Retinal pigment epithelial cell (primary cell): ENCODE data around the gene MPV17L2.
A peak's percentile ranks its signal among the peaks of the same experiment; 100 is the strongest.

Experiments used
- DNase-seq: peaks from one replicate; pipeline ENCODE4 v3.0.0-alpha.2; 2010; ENCODE audit warnings: low read depth
- H3K4me3 ChIP-seq: 2 replicates; pipeline ENCODE4 v1.5.1; 2011; ENCODE audit warnings: mild to moderate bottlenecking, low read length, control low read depth, moderate library complexity
- TF ChIP-seq, protein P1 (sequence below): conservative IDR thresholded peaks from 2 replicates; pipeline ENCODE4 v1.5.1; 2011; ENCODE audit warnings: low read depth, low read length, control low read depth, inconsistent platforms

The MPV17L2 gene

DNA sequence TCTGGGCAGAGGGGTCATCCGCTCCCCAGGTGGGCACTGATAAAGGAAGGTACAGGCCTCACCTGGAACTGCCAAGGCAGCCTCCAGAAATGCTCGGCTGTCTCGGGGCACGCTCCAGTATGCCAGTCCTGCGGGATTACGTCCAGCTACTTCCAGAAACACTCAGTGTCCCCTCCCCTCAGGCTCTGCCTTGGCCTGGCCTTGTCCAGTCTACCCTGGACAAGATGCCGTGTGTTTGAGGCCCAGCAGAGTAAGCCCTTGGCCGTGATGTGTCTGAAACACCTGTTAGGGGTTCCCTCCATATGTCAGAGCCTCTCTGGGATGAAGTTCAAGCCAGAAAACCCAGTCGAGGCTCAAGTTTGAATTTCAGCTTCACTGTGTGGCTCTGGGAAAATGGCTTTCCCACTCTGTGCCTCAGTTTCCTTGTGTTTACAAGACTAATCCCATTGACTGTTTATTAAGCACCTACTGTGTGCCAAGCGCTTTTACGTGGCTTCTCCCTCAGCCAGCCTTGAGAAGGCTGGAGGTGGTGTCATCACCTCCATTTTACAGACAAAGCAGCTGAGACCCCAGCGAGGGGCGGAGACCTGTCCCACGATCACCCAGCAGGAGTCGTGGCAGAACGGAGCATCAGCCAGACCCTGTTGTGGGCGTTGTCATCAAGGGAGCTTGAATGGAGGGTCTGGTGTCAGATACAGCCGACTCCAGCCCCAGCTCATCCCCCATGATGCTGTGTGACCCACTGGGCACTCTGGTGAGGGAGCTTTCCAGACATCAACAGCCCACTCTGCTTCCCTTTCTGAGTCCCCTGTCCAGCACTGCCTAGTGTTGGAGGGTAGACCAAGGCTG lies 42.0 kb upstream of the MPV17L2 start:
- TF ChIP-seq, protein P1, sequence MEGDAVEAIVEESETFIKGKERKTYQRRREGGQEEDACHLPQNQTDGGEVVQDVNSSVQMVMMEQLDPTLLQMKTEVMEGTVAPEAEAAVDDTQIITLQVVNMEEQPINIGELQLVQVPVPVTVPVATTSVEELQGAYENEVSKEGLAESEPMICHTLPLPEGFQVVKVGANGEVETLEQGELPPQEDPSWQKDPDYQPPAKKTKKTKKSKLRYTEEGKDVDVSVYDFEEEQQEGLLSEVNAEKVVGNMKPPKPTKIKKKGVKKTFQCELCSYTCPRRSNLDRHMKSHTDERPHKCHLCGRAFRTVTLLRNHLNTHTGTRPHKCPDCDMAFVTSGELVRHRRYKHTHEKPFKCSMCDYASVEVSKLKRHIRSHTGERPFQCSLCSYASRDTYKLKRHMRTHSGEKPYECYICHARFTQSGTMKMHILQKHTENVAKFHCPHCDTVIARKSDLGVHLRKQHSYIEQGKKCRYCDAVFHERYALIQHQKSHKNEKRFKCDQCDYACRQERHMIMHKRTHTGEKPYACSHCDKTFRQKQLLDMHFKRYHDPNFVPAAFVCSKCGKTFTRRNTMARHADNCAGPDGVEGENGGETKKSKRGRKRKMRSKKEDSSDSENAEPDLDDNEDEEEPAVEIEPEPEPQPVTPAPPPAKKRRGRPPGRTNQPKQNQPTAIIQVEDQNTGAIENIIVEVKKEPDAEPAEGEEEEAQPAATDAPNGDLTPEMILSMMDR = no peak
- no peak for DNase-seq
- no peak overlapping the region for H3K4me3 ChIP-seq

DNA sequence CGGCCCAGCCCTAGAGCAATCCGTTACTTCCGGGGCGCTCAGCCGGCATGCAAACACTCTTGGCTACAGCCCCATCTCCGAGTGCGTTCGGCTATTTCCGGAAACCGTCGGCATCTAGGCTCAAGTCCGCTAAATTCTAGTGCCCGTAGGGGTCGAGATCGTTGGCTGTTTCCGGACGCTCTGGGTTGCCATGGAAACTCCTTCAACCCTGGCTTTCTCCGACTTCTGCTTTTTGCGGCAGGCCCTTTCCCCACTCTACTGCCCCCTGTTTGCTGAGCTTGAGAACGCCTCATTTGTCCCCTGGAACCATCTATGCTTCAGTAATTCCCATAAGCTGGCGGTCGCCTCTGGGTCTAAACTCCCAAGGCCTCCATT lies 40.6 kb upstream of the MPV17L2 start:
- H3K4me3 ChIP-seq = peak overlapping the region; percentile 54
- peak; percentile 92 for DNase-seq
- TF ChIP-seq, protein P1 = peak; percentile 77

DNA sequence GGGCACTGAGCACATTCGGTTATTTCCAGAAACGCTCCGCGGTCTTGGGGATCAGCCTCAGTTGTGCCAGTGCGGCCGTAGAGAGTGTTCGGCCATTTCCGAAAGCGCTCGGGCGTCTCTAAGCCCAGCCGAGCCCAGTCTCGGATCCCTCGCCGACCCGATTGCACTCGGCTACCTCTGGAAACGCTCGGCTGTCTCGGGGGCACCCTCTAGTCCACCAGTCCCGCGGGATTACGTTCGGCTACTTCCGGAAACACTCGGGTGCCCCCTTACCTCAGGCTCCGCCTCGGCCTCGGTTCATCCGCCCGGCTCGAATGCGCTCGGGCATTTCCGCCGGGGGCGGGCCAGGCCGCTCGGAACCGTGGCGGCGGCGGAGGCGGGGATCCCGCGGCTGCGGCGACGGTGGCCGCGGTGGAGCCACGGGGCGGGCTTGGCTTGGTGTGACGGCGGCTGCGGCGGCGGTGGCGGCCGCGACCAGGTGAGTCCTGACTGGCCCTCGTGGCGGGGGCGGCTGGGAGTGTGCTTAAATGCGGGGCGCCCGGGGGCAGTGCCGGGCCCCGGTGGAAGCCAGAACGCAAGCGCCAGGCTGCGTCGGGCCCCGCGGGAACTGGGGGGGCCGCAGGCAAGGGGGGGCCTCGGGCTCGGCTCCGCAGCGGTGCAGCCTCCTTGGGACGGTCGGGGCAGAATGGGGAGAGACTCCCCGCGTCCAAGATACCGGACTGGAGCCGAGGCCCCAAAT lies 40.0 kb upstream of the MPV17L2 start, which contains the start of gene PIK3R2:
Gene PIK3R2 (plus strand): TSS at position 347 of the 739 bp plus-strand sequence. CDS start 2,717 bp downstream, outside the sequence.
- peak within 1 kb of the TSS; percentile 85 for H3K4me3 ChIP-seq
- TF ChIP-seq, protein P1 = no peak
- peak; percentile 93 for DNase-seq

DNA sequence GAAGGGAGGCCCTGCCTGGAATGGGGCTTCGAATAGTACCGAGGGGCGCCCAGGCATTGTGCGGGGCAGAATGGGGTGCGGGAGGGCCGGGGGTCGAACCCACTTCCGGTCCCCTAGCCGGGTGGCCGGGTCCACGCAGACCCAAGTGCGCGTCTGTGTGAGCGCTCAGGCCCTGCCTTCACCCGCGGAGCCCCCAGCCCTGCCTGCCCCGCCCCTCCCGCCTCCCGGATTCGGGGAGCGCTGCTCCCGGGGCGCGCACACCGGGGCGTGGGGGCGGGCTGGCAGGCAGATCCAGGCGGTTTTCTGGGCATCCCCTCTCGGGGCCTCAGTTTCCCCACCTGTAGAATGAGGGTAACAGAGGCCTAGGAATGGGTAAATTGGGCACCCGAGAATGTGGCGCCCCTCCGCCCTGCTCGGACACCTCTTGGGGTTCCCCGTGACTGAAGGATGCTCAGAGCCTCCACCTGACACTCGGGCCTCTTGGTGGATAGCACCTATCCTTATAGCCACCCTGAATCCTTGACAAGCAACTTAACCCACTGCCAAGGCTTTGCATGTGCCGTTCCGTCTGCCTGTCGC lies 39.4 kb upstream of the MPV17L2 start:
- DNase-seq = no peak
- TF ChIP-seq, protein P1 = no peak
- peak overlapping the region; percentile 85 for H3K4me3 ChIP-seq

DNA sequence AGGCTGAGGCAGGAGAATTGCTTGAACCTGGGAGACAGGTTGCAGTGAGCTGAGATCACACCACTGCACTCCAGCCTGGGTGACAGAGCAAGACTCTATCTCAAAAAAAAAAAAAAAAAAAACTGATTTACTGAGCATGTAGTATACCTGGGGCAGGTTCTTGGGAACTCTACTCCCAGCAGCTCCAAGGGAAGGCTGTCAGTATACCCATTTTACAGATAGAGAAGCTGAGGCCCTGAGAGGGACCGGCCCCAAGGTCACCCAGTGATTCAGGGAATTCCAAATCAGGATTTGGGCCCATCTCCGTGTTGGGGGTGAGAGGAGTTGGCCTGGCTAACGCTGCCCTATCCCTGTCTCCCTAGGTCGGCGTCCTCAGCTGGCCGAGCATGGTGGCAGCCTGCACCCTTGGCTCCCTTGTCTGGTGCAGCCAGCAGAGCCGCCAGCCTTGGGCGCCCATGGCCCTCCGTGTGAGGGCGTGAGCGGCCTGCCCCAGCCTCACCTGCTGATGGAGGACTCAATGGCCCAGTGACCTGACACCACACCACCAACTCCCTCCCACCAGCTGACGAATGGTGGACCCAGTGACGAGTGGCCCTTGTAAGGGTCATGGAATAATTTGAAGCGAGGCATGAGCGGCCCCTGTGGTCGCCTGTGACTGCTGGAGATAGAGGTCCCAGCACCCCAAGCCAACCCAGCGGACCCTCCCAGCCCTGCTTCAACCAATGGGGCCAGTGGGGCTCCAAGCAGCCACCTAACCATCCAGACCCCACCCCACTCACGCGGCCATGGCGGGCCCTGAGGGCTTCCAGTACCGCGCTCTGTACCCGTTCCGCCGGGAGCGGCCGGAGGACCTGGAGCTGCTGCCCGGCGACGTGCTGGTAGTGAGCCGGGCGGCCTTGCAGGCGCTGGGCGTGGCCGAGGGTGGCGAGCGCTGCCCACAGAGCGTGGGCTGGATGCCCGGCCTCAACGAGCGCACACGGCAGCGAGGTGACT lies 37.6 kb upstream of the MPV17L2 start:
- DNase-seq = no peak
- no peak overlapping the region for H3K4me3 ChIP-seq
- TF ChIP-seq, protein P1 = no peak

DNA sequence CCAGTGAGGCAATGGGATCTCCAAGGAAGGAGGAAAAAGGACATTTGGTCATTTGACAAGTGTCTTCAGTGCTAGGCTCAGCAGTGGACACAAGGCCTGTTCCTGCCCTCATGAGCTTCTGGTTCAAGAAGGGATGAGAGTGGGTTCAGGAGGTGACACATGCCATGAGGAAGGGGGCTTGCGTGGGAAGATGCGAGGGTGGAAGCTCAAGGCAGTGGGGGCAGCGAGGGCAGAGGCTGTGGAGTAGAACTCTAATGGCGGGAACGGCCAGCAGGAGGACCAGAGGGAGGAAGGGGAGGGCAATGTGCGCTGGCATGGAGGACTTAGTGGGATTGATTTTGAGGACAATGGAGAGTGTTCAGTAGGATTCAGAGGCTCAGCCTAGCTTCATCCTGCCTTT lies 36.8 kb upstream of the MPV17L2 start:
- no peak overlapping the region for H3K4me3 ChIP-seq
- TF ChIP-seq, protein P1 = no peak
- DNase-seq = no peak
